HEK293T (cell line): ENCODE data around the gene ZNF578.
"Not testable (repeated sequence)": the region's sequence is repeated elsewhere in the genome, so short reads cannot be mapped to it uniquely, and the experiment has no call there.

Experiments used
- CTCF ChIA-PET: fragments of 350-600 bp; formaldehyde crosslinking; extraction: SDS; loops from one replicate; lab custom pipeline; 2021; ENCODE audit warnings: antibody characterized with exemption, inconsistent platforms; lab: Yijun Ruan, JAX
- POLR2A ChIA-PET: fragments of 350-600 bp; formaldehyde crosslinking; extraction: SDS; loops from one replicate; lab custom pipeline; 2020; ENCODE audit warnings: antibody characterized with exemption, inconsistent platforms; lab: Yijun Ruan, JAX
- DNase-seq: peaks from one replicate; pipeline ENCODE4 v3.0.0; 2012; ENCODE audit warnings: mixed read lengths; ENCODE audit errors: extremely low spot score
- ARNT ChIP-seq: fragments of 450-650 bp; IDR thresholded peaks from 2 replicates; pipeline ENCODE4 v1.6.1; 2017; ENCODE audit warnings: mild to moderate bottlenecking
- BHLHE40 ChIP-seq: fragments of 450-650 bp; IDR thresholded peaks from 2 replicates; pipeline ENCODE4 v1.6.1; 2016; ENCODE audit warnings: mild to moderate bottlenecking, moderate library complexity, borderline replicate concordance
- CTBP1 ChIP-seq: fragments of 450-650 bp; IDR thresholded peaks from 2 replicates; pipeline ENCODE4 v1.6.1; 2016; ENCODE audit warnings: borderline replicate concordance
- ELF4 ChIP-seq: fragments of 450-650 bp; IDR thresholded peaks from 2 replicates; pipeline ENCODE4 v1.6.1; 2017; ENCODE audit warnings: antibody characterized with exemption
- FOXA1 ChIP-seq: fragments of 450-650 bp; IDR thresholded peaks from 2 replicates; pipeline ENCODE4 v1.6.1; 2016; ENCODE audit warnings: mild to moderate bottlenecking
- FOXK2 ChIP-seq: fragments of 450-650 bp; IDR thresholded peaks from 2 replicates; pipeline ENCODE4 v1.6.1; 2016; ENCODE audit warnings: mild to moderate bottlenecking
- FOXM1 ChIP-seq: fragments of 450-650 bp; IDR thresholded peaks from 2 replicates; pipeline ENCODE4 v1.6.1; 2017; ENCODE audit warnings: mild to moderate bottlenecking, borderline replicate concordance
- HDGF ChIP-seq: fragments of 450-650 bp; IDR thresholded peaks from 2 replicates; pipeline ENCODE4 v1.6.1; 2017; ENCODE audit warnings: antibody characterized with exemption, borderline replicate concordance
- L3MBTL2 ChIP-seq: fragments of 450-650 bp; conservative IDR thresholded peaks from 2 replicates; pipeline ENCODE4 v1.6.1; 2016; ENCODE audit warnings: mild to moderate bottlenecking
- LEF1 ChIP-seq: fragments of 450-650 bp; IDR thresholded peaks from 2 replicates; pipeline ENCODE4 v1.6.1; 2017; ENCODE audit warnings: mild to moderate bottlenecking, borderline replicate concordance
- NFRKB ChIP-seq: fragments of 450-650 bp; IDR thresholded peaks from 2 replicates; pipeline ENCODE4 v1.6.1; 2016; ENCODE audit warnings: mild to moderate bottlenecking, moderate library complexity
- PKNOX1 ChIP-seq: fragments of 450-650 bp; IDR thresholded peaks from 2 replicates; pipeline ENCODE4 v1.6.1; 2016
- SP1 ChIP-seq: fragments of 450-650 bp; IDR thresholded peaks from 2 replicates; pipeline ENCODE4 v1.6.1; 2017
- SUZ12 ChIP-seq: fragments of 450-650 bp; IDR thresholded peaks from 2 replicates; pipeline ENCODE4 v1.6.1; 2016; ENCODE audit warnings: mild to moderate bottlenecking
- TARDBP ChIP-seq: fragments of 450-650 bp; IDR thresholded peaks from 2 replicates; pipeline ENCODE4 v1.6.1; 2016
- ZNF384 ChIP-seq: fragments of 450-650 bp; IDR thresholded peaks from 2 replicates; pipeline ENCODE4 v1.6.1; 2016

ZNF578 gene

GRCh38 chr19:52451241-52451640 lies 2.1 kb upstream of the ZNF578 start:
- POLR2A ChIA-PET: no interaction called here
- DNase-seq: no peak
- no peak for TF ChIP-seq BHLHE40
- no peak for TF ChIP-seq SUZ12
- TF ChIP-seq FOXM1: no peak
- no peak for TF ChIP-seq ELF4
- TF ChIP-seq FOXK2: no peak
- TF ChIP-seq L3MBTL2: no peak
- TF ChIP-seq LEF1: no peak
- no peak for TF ChIP-seq SP1
- no peak for TF ChIP-seq ZNF384
- TF ChIP-seq CTBP1: no peak
- TF ChIP-seq TARDBP: no peak
- no peak for TF ChIP-seq FOXA1
- TF ChIP-seq PKNOX1: no peak
- no peak for TF ChIP-seq NFRKB
- TF ChIP-seq HDGF: no peak
- no peak for TF ChIP-seq ARNT
- CTCF ChIA-PET: interaction anchor here (0.6 kb wide), 1 partner anchor 785 kb away, joined by 4 read pairs; no protein-coding TSS in a partner anchor

- CTCF ChIA-PET: no interaction called here
- POLR2A ChIA-PET: no interaction called here
- DNase-seq: peak; percentile 13
- TF ChIP-seq TARDBP: no peak
- peak; percentile 8; the same call in 1 of the 2 replicates for TF ChIP-seq PKNOX1
Observed at GRCh38 chr19:52464798-52465470, 11.6 kb downstream of the ZNF578 start.

GRCh38 chr19:52473655-52474350 lies 20.4 kb downstream of the ZNF578 start:
- no peak for TF ChIP-seq LEF1
- no peak for DNase-seq

GRCh38 chr19:52474351-52475127 lies 21.2 kb downstream of the ZNF578 start:
- ChIA-PET POLR2A (no interaction called here), CTCF (no interaction called here)
- TF ChIP-seq FOXM1: no peak
- TF ChIP-seq TARDBP: no peak
- no peak for TF ChIP-seq ELF4
- no peak for TF ChIP-seq SUZ12
- TF ChIP-seq FOXK2: no peak
- no peak for TF ChIP-seq ARNT
- TF ChIP-seq BHLHE40: no peak
- no peak for TF ChIP-seq NFRKB
- no peak for TF ChIP-seq L3MBTL2
- TF ChIP-seq FOXA1: no peak
- no peak for TF ChIP-seq SP1
- TF ChIP-seq HDGF: no peak
- no peak for DNase-seq

More at GRCh38 chr19:52473655-52474350, 20.4 kb downstream of the ZNF578 start:
- CTCF ChIA-PET: no interaction called here
- POLR2A ChIA-PET: no interaction called here

- POLR2A ChIA-PET, CTCF ChIA-PET, DNase-seq: not testable (repeated sequence)
Observed at GRCh38 chr19:52484111-52484743, 30.9 kb downstream of the ZNF578 start.

- CTCF ChIA-PET, POLR2A ChIA-PET, DNase-seq: not testable (repeated sequence)
Observed at GRCh38 chr19:52485064-52485463, 31.7 kb downstream of the ZNF578 start.

- DNase-seq, POLR2A ChIA-PET, CTCF ChIA-PET: not testable (repeated sequence)
Observed at GRCh38 chr19:52485561-52486240, 32.3 kb downstream of the ZNF578 start.
